ENCODE measurements around the gene RNPS1.

The RNPS1 gene

GRCh38 chr16:2210386-2211365, 57.2 kb downstream of the RNPS1 start, which contains the start of gene BRICD5:
Gene BRICD5, minus strand, starts transcription at chr16:2210863. Its CDS starts 30 bp downstream, at chr16:2210833.
- DNase-seq: no peak

DNA sequence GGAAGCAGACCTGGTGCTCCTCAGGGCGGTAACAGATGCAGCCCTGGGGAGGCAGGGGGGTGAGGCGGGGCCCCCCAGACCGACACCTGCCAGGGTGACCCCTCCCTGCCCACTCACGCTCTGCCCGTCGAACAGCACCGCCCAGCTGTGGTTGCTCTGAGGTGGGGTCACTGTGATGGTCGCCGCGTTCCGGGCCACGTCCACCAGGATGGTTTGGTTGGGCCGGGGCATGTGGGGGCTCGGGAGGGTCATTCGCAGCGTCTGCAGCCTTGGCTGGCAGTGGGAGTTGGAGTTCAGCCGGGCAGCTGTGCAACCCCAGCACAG, 58.0 kb downstream of the RNPS1 start:
- no peak for DNase-seq

DNA sequence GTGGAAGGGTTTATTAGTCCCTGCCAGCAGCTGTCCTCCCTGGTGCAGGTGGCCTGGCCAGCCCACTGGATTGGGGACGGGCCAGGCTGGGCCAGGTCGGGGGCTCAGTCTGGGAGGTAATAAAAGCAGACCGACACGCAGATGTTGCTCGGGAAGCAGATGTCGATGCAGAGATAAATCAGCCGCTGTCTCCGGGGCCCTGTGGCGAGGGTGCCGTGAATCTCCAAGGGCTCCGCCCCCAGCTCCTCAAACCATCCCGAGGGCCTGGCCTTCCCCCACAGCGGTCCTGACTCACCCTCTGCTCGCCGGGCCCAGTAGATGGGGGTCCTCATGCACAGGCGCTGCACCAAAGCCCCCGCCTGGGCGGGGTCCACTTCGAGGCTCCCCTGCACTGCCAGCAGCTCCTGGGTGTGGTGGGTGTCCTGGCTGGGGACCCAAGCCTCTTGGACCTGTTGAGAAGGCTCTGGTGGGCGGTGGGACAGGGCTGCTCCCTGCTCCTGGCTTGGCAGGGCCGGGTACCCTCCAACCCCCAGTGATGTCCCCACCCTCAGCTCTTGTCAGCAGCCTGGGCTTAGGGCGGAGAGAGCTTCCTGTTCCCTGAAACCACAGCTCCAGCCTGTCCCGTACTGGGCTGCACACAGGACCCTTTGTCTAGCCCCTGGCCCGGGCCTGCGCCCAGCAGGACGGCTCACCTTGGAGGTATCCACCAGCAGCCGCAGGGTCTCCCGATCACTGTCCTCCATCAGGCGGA, 58.5 kb downstream of the RNPS1 start:
- no peak for DNase-seq

- no peak for DNase-seq
These were observed 59.2 kb downstream of the RNPS1 start for GRCh38 chr16:2208772-2209171.

DNA sequence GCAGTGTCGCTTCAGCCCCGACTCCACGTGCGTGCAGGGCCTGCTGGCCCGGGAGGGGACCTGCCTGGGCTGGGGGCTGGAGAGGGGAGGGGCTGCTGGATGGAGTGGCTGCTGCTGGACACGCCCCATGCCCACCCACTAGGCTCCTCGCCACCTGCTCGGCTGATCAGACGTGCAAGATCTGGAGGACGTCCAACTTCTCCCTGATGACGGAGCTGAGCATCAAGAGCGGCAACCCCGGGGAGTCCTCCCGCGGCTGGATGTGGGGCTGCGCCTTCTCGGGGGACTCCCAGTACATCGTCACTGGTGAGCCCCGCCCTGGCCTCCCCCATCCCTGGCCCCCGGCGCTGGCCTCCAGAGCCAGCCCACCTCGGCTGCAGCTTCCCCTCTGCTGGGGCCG, 59.6 kb downstream of the RNPS1 start:
- no peak for DNase-seq

- DNase-seq: no peak
These were observed 60.1 kb downstream of the RNPS1 start for GRCh38 chr16:2207872-2208271.

DNA sequence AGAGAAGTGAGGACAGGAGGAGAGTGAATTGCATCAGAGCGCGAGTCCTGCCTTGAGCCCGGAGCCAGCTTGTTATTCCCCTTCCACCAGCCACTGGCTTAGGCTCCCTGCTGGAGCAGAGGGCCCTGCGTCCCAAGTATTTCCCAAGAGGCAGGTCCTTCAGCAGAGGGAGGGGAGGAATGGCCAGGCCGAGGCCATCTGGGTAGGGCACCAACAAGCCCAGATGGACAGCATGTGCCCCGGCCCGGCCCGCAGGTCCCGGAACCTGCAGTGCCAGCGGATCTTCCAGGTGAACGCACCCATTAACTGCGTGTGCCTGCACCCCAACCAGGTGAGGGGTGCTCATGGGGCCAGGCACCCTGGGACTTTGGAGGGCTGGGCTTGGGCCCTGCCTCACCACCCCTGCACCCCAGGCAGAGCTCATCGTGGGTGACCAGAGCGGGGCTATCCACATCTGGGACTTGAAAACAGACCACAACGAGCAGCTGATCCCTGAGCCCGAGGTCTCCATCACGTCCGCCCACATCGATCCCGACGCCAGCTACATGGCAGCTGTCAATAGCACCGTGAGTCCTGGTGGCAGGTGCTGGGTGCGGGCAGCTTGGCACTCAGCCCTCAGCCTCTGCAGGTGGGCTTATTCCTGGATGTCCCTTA, 61.0 kb downstream of the RNPS1 start:
- DNase-seq: no peak

GRCh38 chr16:2206420-2206779, 61.5 kb downstream of the RNPS1 start:
- DNase-seq: no peak

DNA sequence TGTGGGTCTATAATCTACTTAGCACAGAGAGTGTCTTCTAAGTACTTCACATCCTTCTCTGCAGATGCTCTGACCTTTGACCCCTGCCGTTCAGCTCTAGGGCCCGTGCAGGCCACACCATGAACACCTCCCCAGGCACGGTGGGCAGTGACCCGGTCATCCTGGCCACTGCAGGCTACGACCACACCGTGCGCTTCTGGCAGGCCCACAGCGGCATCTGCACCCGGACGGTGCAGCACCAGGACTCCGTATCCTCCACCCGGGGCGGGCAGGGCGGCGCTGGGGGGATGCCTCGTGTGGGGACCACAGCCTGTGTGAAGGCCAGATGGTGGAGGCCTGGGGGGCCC, 62.0 kb downstream of the RNPS1 start:
- DNase-seq: no peak

DNA sequence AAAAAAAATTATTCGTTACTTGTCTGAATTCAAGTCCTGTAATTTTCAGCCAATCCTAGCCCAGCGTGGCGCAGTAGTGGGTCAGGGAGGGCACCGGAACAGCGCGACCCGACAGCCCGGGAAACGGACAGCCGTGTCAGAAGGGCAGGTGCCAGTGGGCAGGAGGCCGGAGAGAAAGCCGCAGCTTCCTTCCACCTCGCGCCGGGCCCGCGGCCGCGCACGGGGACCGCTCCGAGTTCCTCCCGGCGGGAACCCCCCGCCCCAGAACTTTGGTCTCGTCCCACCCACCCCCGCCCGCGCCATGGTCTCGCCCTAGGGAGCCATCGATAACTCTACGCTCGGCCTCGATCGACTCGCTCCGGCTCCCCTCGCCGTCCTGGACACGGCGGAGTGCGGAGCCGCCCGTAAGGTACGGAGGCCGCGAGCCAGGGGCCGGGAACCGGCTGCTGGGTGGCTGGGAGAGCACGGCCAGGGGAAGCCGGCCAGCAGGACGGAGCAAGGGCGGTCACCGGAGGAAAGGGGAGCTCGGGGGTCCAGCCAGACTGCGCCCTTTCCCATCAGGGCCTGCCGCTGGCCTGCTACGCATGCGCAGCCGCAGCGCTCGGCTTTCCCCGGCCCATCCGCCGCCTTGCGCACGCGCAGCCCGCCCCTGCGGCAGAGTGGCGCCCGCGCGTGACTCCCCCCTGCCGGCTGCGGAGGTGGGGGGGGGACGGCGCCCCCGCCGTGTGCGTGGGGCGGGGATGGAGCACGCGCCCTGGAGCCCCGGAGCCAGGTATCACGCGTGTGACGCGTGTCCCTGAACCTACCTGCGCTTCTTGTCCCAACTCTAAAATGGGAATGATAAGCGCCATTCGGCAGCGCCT, 62.6 kb downstream of the RNPS1 start, which contains the start of gene MLST8:
Gene MLST8 (plus strand): TSS at position 351 of the 863 bp plus-strand sequence. CDS start 632 bp downstream, outside the sequence.
- peak; percentile 84 for DNase-seq

- DNase-seq: no peak
These were observed 63.4 kb downstream of the RNPS1 start for GRCh38 chr16:2204416-2205103.
